ENCODE data around the gene PAX7. TPM values are rescaled to one million over a fixed set of nuclear protein-coding genes. Genes with fewer than 3 reads are reported as not detected.

The PAX7 gene
- total RNA-seq, 2 donors from 2014 or later: not detected

GRCh38 chr1:18606443-18607288 lies 24.0 kb upstream of the PAX7 start:
- no peak for DNase-seq
- Mint-ChIP-seq H3K36me3 (ENCODE audit: low read depth) (no peaks in the 10 kb centered on the region), H3K27ac (no peak overlapping the region), H3K4me3 (no peak overlapping the region), H3K27me3 (peaks cover 43% of the 10 kb centered on the region), H3K4me1 (no peaks in the 10 kb centered on the region)
- no peak for ATAC-seq
- H3K9me3 ChIP-seq (ENCODE audit: control insufficient read depth, low read length, poor library complexity, severe bottlenecking): no peaks in the 10 kb centered on the region

DNA sequence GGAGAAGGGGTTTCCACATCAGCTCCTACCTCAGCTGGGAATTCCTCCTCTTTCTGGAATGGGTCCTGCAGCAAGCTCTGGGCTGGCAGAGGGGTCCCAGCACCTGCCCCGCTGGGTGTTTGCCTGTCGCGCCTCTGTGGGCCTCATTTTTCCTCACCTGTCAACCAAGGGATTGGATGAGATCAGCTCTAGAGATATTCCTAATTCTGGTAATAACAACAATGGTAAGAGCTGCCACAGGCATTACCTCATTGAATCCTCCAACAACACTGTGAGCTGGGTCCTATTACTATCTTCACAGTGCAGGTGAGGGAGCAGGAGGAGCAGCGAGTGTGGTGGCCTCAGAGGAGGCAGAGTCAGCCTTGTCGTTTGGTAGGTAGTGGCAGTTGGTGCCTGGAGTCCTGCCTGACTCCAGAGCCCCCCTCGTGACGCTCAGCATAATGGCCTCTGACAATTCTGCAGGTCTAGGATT lies 23.3 kb upstream of the PAX7 start:
- Mint-ChIP-seq H3K36me3 (ENCODE audit: low read depth) (no peaks in the 10 kb centered on the region), H3K27ac (no peak overlapping the region), H3K4me3 (no peak overlapping the region), H3K4me1 (no peaks in the 10 kb centered on the region), H3K27me3 (peaks cover 50% of the 10 kb centered on the region)
- H3K9me3 ChIP-seq (ENCODE audit: control insufficient read depth, low read length, poor library complexity, severe bottlenecking): no peaks in the 10 kb centered on the region
- no peak for DNase-seq
- no peak for ATAC-seq

DNA sequence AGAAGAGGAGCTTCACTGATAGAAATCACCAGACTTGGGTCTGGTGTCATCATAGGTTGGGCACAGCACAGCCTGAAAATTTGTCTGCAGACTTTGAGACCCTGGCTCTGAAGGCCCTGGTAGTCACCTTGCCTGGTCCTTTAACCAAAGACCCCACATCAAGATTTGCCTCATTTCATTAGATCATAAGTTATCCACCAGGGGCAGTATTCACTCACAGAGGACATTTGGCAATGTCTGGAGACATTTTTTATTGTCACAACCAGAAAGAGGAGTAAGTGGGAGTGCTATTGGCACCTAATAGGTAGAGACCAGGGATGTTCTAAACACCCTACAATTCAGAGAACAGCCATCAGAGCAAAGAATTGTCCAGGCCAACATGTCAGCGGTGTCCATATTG lies 22.1 kb upstream of the PAX7 start:
- Mint-ChIP-seq H3K4me3 (no peak overlapping the region), H3K4me1 (no peaks in the 10 kb centered on the region), H3K27ac (no peak overlapping the region), H3K36me3 (ENCODE audit: low read depth) (no peaks in the 10 kb centered on the region), H3K27me3 (peaks cover 52% of the 10 kb centered on the region)
- ATAC-seq: no peak
- DNase-seq: no peak
- no peaks in the 10 kb centered on the region for H3K9me3 ChIP-seq (ENCODE audit: control insufficient read depth, low read length, poor library complexity, severe bottlenecking)

DNA sequence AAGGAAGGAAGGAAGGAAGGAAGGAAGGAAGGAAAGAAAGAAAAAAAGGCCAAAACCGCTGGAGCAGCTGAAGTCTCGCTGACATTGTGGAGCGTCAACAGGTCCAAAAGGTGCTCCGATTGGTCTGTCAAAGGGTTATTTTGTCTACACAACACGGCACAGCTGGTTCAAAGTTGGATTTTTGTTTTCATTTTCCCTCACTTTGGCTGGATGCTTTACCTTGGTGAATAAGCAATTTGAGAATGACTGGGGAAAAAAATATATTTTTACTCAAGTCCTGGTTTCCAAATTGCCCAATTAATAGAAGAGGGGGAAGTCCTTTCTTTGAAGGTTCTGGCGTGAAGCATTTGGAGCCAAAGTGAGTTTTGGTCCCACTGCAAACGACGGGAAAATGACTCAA lies 19.3 kb upstream of the PAX7 start:
- Mint-ChIP-seq H3K27ac (no peak overlapping the region), H3K4me3 (no peak overlapping the region), H3K36me3 (ENCODE audit: low read depth) (no peaks in the 10 kb centered on the region), H3K4me1 (no peaks in the 10 kb centered on the region), H3K27me3 (peaks cover 58% of the 10 kb centered on the region)
- DNase-seq (no peak), ATAC-seq (no peak)
- no peaks in the 10 kb centered on the region for H3K9me3 ChIP-seq (ENCODE audit: control insufficient read depth, low read length, poor library complexity, severe bottlenecking)

GRCh38 chr1:18612073-18612472 lies 18.6 kb upstream of the PAX7 start:
- Mint-ChIP-seq H3K36me3 (ENCODE audit: low read depth) (no peaks in the 10 kb centered on the region), H3K27me3 (peaks cover 58% of the 10 kb centered on the region), H3K27ac (no peak overlapping the region), H3K4me1 (no peaks in the 10 kb centered on the region), H3K4me3 (no peak overlapping the region)
- no peaks in the 10 kb centered on the region for H3K9me3 ChIP-seq (ENCODE audit: control insufficient read depth, low read length, poor library complexity, severe bottlenecking)
- DNase-seq (no peak), ATAC-seq (no peak)

GRCh38 chr1:18614069-18614735 lies 16.4 kb upstream of the PAX7 start:
- no peak for DNase-seq

DNA sequence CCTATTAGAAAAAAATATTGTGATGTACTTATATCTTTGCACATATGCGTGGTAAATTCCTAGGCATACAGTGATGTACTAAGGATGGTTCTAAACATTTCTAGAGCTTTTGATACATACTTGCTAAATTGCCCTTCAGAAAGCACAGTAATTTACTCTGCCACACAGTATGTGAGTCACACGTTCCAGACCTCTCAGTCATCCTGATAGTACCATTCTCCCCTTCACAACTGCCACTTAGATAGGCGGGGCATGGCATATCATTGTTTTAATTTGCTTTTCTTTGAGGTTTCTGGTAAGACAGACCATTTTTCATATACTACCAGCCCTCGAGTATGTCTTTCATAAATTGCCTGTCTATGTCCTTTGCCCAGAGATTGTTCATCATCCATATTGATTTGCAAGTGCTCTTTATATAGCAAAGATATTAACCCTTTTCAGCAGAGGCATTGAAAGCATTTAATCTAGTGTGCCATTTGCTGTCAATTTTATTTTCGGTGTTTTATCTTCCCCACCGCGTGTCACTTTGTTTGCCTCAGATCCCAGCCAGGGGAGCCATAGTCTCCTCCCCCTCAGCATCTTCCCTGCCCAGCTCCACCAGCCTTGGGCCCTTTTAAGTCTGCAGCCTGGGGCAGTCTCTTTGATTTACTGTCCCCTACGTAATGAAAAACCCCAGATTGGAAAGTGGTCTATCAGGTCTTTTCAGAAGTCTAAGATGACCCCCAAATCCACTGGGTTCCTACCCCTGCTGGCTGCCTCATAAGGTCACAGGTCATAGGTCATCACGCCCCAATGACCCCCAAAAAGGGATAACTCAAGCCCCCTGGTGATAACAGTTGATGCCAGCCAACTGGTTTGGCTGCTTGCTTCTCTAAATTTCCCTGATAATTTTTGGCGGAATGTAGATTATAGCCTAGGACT lies 11.8 kb upstream of the PAX7 start:
- H3K4me3 Mint-ChIP-seq: no peak overlapping the region

More at GRCh38 chr1:18614069-18614735, 16.4 kb upstream of the PAX7 start:
- Mint-ChIP-seq H3K36me3 (ENCODE audit: low read depth) (no peaks in the 10 kb centered on the region), H3K4me3 (no peak overlapping the region), H3K27ac (no peak overlapping the region), H3K27me3 (peaks cover 53% of the 10 kb centered on the region), H3K4me1 (no peaks in the 10 kb centered on the region)
- H3K9me3 ChIP-seq (ENCODE audit: control insufficient read depth, low read length, poor library complexity, severe bottlenecking): no peaks in the 10 kb centered on the region
- no peak for ATAC-seq

DNA sequence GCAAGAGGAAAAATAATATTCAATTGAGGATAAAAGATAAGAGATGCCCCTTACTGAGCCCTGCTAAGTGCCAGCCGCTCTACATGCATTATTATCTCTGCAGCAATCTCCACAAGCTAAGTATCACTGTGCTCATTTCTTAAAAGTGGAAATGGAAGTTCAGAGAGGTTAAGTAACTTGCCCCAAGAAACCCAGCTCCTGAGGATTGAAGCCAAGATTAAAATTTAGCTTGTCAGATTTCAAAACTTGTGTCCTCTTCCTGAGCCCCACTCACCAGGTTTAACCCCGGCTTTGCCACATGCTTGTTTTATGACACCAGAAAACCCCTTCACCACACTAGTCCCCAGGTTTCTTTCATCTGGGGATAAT lies 11.2 kb upstream of the PAX7 start:
- no peak overlapping the region for H3K27ac Mint-ChIP-seq
- no peak for DNase-seq
- no peaks in the 10 kb centered on the region for H3K9me3 ChIP-seq (ENCODE audit: control insufficient read depth, low read length, poor library complexity, severe bottlenecking)
- no peak overlapping the region for H3K4me3 Mint-ChIP-seq
- H3K36me3 Mint-ChIP-seq (ENCODE audit: low read depth): no peaks in the 10 kb centered on the region
- no peak for ATAC-seq
- H3K4me1 Mint-ChIP-seq: no peaks in the 10 kb centered on the region
- peaks cover 67% of the 10 kb centered on the region for H3K27me3 Mint-ChIP-seq

More for the DNA sequence above, 11.8 kb upstream of the PAX7 start:
- DNase-seq (no peak), ATAC-seq (no peak)
- H3K9me3 ChIP-seq (ENCODE audit: control insufficient read depth, low read length, poor library complexity, severe bottlenecking): no peaks in the 10 kb centered on the region
- H3K27ac Mint-ChIP-seq: no peak overlapping the region
- no peaks in the 10 kb centered on the region for H3K36me3 Mint-ChIP-seq (ENCODE audit: low read depth)
- no peaks in the 10 kb centered on the region for H3K4me1 Mint-ChIP-seq
- H3K27me3 Mint-ChIP-seq: peaks cover 67% of the 10 kb centered on the region

GRCh38 chr1:18628511-18628910 lies 2.1 kb upstream of the PAX7 start:
- no peak overlapping the region for H3K27ac Mint-ChIP-seq

GRCh38 chr1:18629659-18630510 lies 761 bp upstream of the PAX7 start:
- peak overlapping the region; percentile 67 for H3K4me3 Mint-ChIP-seq
- no peak for ATAC-seq
- no peaks in the 10 kb centered on the region for H3K9me3 ChIP-seq (ENCODE audit: control insufficient read depth, low read length, poor library complexity, severe bottlenecking)
- H3K36me3 Mint-ChIP-seq (ENCODE audit: low read depth): peaks cover 15% of the 10 kb centered on the region
- DNase-seq: no peak
- H3K27ac Mint-ChIP-seq: peak overlapping the region; percentile 43
- H3K4me1 Mint-ChIP-seq: peaks cover 10% of the 10 kb centered on the region
- peaks cover 89% of the 10 kb centered on the region for H3K27me3 Mint-ChIP-seq

More at GRCh38 chr1:18628511-18628910, 2.1 kb upstream of the PAX7 start:
- DNase-seq: no peak
- peaks cover 15% of the 10 kb centered on the region for H3K36me3 Mint-ChIP-seq (ENCODE audit: low read depth)
- no peak for ATAC-seq
- H3K9me3 ChIP-seq (ENCODE audit: control insufficient read depth, low read length, poor library complexity, severe bottlenecking): no peaks in the 10 kb centered on the region
- H3K4me1 Mint-ChIP-seq: peaks cover 6% of the 10 kb centered on the region
- H3K27me3 Mint-ChIP-seq: peaks cover 89% of the 10 kb centered on the region
- H3K4me3 Mint-ChIP-seq: no peak overlapping the region

DNA sequence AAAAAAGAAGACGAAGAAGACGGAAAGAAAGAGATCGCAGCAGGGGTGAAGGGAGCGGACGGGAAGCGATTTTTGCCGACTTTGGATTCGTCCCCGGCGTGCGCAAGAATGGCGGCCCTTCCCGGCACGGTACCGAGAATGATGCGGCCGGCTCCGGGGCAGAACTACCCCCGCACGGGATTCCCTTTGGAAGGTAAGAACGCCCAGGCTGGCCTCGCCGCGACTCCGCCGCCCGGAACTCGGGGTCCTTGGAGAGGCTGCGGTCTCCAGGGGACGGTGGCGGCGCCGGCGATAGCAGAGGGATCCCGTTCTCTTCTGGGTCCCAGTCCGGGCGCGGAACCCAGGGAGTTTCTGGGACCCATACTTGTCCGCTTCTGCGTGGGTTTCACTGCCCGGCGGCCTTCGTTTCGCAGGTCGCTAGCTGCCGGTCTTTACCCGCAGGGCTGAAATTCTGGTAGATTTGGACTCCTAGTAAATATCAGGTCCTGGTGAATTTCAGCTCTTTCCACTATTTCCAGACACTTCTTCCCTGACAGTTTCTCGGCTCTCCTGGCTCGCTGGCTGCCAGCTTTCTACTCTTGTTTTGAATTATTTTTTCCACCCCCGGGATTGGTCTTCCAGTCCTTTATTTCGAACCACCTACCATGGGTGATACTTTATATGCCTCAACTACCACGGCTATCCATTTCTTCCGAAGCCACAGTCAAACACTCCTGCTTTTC lies 1.0 kb downstream of the PAX7 start:
- Mint-ChIP-seq H3K27me3 (peaks cover 90% of the 10 kb centered on the region), H3K4me3 (peak overlapping the region; percentile 39), H3K4me1 (peaks cover 21% of the 10 kb centered on the region), H3K27ac (no peak overlapping the region), H3K36me3 (ENCODE audit: low read depth) (peaks cover 19% of the 10 kb centered on the region)
- no peaks in the 10 kb centered on the region for H3K9me3 ChIP-seq (ENCODE audit: control insufficient read depth, low read length, poor library complexity, severe bottlenecking)
- ATAC-seq: no peak
- DNase-seq: no peak

- DNase-seq (no peak), ATAC-seq (no peak)
- Mint-ChIP-seq H3K4me3 (no peak overlapping the region), H3K4me1 (peaks cover 24% of the 10 kb centered on the region), H3K36me3 (ENCODE audit: low read depth) (peaks cover 20% of the 10 kb centered on the region), H3K27me3 (peaks cover 89% of the 10 kb centered on the region), H3K27ac (no peak overlapping the region)
- H3K9me3 ChIP-seq (ENCODE audit: control insufficient read depth, low read length, poor library complexity, severe bottlenecking): no peaks in the 10 kb centered on the region
Measured at GRCh38 chr1:18632218-18632588, 1.6 kb downstream of the PAX7 start.
